ENCODE data around the gene SLC25A10.
"Not testable (repeated sequence)": the region's sequence is repeated elsewhere in the genome, so short reads cannot be mapped to it uniquely, and the experiment has no call there.

The SLC25A10 gene

GRCh38 chr17:81711814-81712467, at the start of gene SLC25A10:
SLC25A10 (plus strand) TSS chr17:81712284; CDS start chr17:81712427, 143 bp downstream.
- peak; percentile 57 for DNase-seq

GRCh38 chr17:81664051-81664470, 48.0 kb upstream of the SLC25A10 start:
- no peak for DNase-seq

GRCh38 chr17:81665205-81666091, 46.6 kb upstream of the SLC25A10 start:
- DNase-seq: no peak

- DNase-seq: no peak
Observed at GRCh38 chr17:81666092-81666341, 46.1 kb upstream of the SLC25A10 start.

GRCh38 chr17:81666342-81667191, 45.5 kb upstream of the SLC25A10 start, which contains the start of the genes CCDC137 and OXLD1:
CCDC137 (plus strand) TSS chr17:81666737; CDS start chr17:81666767, 30 bp downstream.
OXLD1 (minus strand) TSS chr17:81666605; CDS start chr17:81666577, 28 bp downstream.
- peak; percentile 85 for DNase-seq

- no peak for DNase-seq
Observed at GRCh38 chr17:81667754-81668153, 44.3 kb upstream of the SLC25A10 start.

- DNase-seq: no peak
Observed at GRCh38 chr17:81672504-81672903, 39.6 kb upstream of the SLC25A10 start.

GRCh38 chr17:81672954-81673353, 39.1 kb upstream of the SLC25A10 start:
- no peak for DNase-seq

- no peak for DNase-seq
Observed at GRCh38 chr17:81673561-81674258, 38.4 kb upstream of the SLC25A10 start.

- DNase-seq: not testable (repeated sequence)
Observed at GRCh38 chr17:81675515-81676221, 36.4 kb upstream of the SLC25A10 start.

GRCh38 chr17:81676906-81677305, 35.2 kb upstream of the SLC25A10 start:
- no peak for DNase-seq

GRCh38 chr17:81680150-81680549, 31.9 kb upstream of the SLC25A10 start:
- no peak for DNase-seq

- DNase-seq: peak; percentile 80
Observed at GRCh38 chr17:81681672-81682071, 30.4 kb upstream of the SLC25A10 start.

GRCh38 chr17:81682565-81683207, 29.4 kb upstream of the SLC25A10 start:
- DNase-seq: no peak

- DNase-seq: no peak
Observed at GRCh38 chr17:81683208-81683583, 28.9 kb upstream of the SLC25A10 start.

GRCh38 chr17:81683584-81684441, 28.3 kb upstream of the SLC25A10 start, which contains the start of the genes ARL16 and HGS:
ARL16 (minus strand) TSS chr17:81683797; CDS start chr17:81683753, 44 bp downstream.
HGS (plus strand) TSS chr17:81684011; CDS start chr17:81684067, 56 bp downstream.
- peak; percentile 98 for DNase-seq

- DNase-seq: peak; percentile 24
Observed at GRCh38 chr17:81684442-81684911, 27.6 kb upstream of the SLC25A10 start.

GRCh38 chr17:81685108-81685507, 27.0 kb upstream of the SLC25A10 start:
- DNase-seq: peak; percentile 73

GRCh38 chr17:81686614-81687013, 25.5 kb upstream of the SLC25A10 start:
- no peak for DNase-seq
